Stimulated activated CD4-positive, alpha-beta T cell treated with anti-CD3 and anti-CD28 coated beads, Interleukin-1b, Interleukin-23, amount 100 ng/mL, for 4 hours (primary cell): Measurements from ENCODE around the gene CAV2.

Experiments
- DNase-seq, 2 donors: peaks; one replicate each; pipeline ENCODE4 v3.0.0-alpha.2; 2020; ENCODE audit warnings: low read depth in 2 of 2

Gene CAV2

DNA sequence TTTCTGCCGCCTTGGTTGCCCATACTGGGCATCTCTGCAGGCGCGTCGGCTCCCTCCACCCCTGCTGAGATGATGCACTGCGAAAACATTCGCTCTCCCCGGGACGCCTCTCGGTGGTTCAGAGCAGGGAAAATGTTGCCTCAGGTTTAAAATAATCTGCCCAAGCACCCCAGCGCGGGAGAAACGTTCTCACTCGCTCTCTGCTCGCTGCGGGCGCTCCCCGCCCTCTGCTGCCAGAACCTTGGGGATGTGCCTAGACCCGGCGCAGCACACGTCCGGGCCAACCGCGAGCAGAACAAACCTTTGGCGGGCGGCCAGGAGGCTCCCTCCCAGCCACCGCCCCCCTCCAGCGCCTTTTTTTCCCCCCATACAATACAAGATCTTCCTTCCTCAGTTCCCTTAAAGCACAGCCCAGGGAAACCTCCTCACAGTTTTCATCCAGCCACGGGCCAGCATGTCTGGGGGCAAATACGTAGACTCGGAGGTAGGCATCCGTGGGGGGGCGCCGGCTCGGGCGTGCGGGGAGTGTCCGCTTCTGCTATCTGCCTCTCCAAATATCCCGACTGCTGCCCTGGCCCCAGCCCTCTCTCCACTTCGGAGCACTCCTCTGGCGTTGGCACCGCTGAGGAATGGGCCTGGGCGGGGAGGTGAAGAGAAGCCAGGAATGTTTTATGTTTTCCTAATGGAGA, 25.2 kb downstream of the CAV2 start, which contains the start of gene CAV1:
TSS of gene CAV1 (plus strand) at position 428 of the 689 bp plus-strand sequence. CDS start at position 455, 27 bp downstream.
- DNase-seq = no peak

DNA sequence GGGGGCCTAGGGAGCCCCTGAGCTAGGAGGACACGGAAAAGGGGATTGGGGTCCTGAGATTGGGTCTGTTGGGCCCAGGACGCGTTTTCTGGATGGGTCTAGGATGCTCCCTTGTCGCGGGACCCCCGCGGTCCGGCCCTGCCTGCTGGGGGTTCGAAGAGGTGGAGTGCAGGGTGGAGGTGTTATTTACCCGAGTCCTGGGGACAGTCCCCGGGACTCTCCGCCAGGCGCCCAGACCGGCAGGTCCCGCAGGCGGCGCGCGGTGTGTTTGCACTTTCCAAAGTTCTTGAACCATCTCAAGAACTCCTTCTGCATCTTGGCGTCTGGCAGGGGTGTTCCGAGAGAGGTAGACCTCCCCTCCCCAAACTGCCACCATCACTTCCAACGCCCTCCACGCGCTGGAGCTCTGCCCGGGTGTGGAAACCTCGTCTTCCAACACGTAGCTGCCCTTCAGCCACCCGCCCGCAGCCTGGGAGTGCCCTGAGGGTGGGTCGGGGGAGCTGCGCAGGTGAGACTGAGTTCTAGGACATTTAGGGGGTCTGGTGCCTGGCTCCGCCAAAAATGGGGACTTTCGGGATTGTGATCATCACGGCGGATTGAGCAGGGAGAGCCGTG, 25.9 kb downstream of the CAV2 start:
- DNase-seq = peak in 1 of 2 donors; percentile 36

DNA sequence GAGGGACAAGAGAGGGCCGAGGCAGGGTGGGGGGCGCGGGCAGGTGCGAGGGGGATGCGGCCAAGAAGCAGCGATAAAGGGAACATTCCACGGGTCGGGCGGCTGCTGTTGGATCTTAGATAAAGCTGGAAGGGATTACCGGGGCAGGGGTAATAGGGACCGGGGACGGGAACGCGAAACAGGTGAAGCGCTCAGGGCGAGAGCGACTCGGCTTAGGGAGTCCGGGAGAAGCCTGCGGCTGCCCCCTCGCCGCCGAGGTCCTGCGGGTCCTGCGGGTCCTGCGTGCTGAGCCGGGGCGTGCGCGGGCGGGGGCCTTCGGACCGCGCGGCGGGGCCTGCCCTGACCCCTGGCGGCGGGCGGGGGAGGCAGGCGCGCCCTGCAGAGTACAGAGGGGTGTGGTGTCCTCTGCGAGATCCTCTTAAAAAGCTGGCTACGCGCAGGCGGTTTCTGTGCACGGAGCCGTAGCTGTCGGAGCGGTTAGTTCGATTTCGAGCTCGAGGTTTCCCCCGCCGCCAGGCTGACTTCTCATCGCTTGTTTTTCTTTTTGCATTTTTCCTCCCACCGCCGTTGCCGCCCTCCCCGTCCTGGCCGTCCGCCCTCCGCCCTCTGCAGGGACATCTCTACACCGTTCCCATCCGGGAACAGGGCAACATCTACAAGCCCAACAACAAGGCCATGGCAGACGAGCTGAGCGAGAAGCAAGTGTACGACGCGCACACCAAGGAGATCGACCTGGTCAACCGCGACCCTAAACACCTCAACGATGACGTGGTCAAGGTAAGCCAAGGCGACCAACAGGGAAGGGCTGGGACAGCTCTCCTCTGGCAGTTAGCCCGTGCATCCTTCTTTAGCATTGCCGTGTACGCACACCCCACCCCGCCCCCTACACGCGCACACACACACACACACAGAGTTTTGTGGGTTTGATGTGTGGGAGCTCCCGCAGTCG, 26.6 kb downstream of the CAV2 start:
- peak; percentile 41 to 47 for DNase-seq

DNA sequence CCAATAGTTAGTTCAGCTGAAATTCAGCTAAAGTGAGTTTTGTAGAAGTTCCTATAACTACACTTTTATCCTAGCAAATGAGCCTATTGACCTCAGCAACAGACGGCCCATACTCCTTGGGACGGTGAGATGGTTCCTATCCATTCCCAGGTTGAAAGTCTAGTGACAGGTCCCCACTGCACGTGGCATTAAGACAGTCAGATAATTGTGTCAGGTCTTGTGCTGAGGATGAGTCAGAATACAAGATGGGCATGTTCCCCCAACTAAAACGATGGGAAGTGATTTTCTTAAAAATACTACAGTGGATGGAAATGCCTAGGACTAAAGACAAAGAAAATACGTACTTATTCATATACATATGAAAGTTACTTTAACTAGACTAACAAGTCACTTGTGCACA, 27.4 kb downstream of the CAV2 start:
- DNase-seq = no peak

DNA sequence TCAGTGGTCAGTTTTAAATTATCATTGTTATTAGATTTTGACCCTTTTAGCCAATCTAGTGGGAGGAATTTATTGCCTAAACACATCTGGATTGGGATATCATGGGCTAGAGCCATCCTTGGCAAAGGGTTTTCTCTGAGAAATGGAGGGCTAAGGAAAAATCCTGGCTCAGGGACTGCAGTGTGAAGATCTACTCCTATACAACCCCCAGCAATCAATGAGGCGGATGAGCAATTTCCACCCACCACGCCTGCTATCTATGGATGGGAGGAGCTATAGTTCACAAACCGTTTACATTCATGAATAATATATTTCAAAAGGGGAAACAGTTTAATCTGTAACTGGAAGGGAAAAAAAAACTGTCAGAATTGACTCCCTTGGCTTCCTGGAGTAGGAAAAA, 28.0 kb downstream of the CAV2 start:
- no peak for DNase-seq

DNA sequence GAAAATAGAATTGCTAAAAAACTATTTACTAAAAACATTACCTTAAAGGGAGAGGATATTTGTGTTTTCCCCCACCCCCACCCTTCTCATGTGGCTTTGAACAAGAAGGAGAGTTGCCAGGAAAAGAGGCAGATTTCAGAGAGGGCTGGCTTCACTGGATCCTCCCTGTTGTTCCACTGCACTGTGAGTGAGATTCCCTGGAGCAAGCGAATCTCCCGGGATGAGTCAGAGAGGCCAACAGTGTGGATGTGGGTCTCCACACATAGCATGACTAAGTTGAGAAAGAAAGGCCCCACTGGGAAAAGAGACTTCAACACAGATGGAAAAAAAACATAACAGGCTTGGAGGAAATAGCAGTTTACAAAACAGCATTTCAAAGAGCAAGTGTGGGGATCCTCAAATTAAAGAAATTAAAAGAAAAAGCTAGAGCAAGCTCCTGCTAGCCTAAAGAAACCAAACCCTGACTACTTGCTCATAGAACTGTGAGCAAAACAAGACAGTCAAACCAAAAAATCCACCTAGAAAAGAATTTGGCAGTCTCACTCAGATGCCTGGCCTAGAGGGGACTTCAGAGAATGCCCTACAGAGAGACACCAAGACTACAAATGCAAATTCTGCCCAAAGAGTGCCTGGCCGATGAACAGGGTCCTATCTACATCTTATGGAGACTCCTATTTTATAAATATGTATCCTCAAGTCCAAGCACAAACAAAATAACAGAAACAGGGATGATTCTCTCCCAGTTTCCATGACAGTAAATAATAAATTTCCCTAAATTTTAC, 28.7 kb downstream of the CAV2 start:
- DNase-seq = no peak

DNA sequence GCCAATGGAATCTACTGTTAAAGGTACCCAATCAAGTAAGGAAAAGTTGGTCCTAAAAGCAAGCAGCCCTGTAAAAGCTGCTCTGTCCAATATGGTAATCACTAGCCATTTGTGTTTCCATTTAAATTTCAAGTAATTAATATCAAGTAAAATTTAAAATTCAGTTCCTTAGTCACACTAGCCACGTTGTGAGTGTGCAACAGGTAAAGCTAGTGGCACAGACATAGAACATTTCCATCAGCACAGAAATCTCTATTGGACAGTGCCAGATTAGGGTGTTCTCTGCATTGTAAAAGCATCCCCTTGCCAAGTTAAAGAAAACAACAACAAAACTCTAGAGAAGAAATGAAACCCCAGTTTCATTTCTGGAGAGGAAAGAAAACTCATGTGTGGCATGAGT, 29.7 kb downstream of the CAV2 start:
- DNase-seq = no peak

DNA sequence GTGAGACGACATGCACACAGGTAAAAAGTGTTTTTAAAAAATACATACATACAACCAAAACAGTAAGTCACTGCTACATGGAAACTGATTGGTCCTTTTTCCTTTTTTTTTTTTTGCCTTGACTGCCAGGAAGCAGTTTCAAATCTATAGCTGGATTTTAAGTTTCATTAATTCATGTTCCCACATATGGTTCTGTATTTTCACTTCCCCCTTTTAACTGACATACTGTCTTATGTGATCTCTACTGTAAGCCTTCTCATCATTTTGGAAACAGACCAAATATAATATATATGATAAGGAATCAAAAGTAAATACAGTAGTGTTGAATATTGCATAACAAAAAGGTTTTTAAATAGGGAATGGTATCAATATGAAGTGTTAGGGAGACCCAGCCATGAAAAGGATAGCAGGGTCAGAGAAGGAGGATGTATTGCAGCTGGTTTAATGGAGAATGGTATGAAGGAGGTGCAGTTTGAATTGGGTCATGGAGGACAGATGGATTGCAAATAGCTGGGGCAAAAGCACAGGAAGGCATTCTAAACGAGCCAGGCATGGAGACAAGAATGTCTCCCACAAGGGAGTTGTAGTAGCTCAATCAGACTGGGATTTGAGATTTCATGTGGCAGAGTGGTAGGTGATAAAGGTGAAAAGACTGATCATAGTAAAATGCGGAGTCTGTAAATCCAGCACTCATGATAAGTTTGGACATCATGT, 30.7 kb downstream of the CAV2 start:
- no peak for DNase-seq

DNA sequence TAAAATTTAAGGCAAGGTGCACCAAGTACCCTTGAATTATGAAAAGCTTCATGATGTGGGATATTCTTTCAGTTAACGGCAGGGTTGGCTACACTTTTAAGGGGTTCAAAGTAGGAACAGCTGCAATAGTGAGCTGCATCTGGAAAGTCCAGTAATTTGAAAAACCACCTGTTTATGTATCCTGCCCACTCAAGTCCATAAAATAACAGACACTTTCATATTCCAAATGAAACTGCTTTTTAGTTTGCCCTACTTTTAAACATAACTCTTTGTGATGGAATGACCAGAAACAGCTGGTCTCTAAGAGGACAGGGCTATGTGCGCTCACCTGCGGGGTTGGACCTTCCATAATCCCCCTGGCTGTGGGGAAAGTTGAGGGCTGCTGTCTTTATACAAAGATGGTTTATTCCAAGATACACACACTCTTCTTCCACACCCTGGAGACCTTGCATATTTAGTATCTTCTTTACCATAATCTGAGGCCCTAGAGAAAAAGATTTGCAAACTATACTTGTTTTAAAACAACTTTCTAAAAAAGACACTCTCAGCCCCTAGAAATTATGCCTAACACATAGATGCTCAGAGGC, 32.7 kb downstream of the CAV2 start:
- no peak for DNase-seq

DNA sequence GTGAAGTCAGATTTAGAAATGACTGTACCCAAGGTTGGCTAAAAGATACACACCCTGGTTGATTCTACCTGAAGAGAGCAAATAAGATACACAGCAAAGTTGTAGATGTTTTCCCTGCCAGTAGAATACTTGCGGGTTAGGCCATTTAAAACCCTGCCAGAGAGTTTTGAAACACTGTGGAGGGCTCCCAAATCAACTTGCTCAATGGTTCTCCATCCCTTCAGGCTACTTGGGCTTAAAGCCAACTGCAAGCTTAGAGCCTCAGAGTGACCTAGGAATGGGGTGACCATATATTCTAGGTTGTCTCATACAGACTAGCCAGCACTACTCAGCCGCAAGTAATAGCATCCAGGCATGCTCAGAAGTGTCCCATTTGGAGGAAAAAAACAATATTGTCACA, 35.3 kb downstream of the CAV2 start:
- no peak for DNase-seq

DNA sequence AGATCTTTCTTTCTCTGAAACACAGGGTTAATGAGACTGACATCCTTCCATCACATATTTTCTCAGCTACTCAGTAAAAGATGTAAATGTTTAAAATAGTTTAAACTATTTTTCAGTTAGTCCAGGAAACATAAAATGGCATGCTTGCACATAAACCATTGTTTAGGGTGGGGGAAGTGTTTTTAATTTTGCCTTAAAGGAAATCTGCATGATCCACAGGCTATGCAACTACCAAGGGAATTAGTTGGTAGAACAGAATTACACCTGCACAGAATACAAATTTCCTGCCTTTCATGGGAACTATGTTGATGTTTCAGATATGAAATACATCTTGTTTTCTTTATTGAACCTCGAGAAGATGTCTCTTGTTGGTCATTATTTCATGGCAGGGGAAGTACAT, 35.9 kb downstream of the CAV2 start:
- DNase-seq = no peak

DNA sequence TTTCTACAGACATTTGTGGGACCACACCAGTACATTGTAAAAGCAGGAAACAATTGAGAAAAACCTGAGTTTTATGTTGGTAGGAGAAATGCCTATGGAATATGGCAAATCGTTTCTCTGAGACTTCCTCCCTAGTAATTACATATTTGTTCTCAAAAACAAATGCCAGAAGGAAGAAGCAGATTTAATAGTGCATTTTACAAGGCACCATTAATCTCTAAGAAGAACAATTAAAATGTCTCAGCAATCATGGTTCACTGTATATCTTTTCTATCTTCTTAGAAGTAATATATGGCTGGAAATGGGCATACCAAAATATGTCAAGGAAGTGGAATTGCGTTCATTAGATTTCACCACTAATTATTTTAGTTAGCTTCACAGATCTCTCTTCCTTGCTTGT, 38.6 kb downstream of the CAV2 start:
- DNase-seq = no peak

DNA sequence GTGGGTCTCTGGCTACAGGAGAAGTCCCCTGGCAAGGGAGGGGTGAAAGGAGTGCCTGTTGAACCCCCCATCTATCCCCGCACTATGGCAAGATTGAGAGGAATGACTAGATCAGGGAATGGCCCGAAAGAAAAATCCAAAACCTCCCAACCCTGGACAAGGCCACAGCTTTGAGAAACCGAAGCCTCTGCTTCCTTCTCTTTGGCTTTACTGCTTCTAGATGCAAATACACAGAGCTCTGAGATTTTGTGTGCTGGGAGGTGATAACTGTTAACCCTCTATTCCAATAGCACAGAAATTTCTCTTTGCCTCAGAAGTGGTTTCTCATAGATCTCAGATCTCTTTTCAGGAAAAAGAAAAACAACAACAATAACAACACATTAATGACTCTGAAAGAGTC, 40.3 kb downstream of the CAV2 start:
- no peak for DNase-seq

DNA sequence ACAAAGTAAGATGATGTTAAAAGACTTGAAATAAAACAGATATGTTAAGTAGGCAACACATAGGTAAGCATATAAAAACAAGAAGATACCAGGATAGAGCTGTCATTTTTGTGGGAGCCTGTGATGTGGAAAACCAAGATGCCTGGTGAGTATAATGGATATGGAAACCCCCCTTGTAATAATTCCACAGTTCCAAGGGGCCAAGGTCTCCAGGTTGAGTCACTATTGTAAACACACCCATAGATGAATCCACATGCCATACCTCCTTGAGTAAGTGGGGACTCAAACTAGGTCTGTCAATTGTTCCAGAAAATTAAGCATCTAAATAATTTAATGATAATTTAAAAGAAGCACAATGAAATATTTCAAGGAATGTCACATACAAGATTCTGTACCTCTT, 41.2 kb downstream of the CAV2 start:
- no peak for DNase-seq

DNA sequence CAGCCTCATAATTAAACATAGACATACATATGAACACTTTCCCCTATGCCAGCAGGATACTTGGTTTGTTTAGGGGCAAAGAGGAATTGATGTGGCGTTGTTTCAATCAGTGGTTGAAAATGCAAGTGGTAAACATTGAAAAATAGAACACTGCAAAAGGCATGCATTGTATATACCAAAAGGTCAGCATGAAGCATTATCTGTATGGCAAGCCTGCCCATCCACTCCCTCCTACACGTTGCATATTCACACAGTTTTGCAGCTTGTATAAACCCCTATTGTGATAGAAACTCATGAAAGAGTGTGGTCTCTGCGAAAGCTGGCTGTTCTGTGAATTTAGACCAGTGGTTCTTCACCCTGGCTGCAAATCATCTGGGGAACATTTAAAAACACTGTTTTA, 42.4 kb downstream of the CAV2 start:
- DNase-seq = no peak

DNA sequence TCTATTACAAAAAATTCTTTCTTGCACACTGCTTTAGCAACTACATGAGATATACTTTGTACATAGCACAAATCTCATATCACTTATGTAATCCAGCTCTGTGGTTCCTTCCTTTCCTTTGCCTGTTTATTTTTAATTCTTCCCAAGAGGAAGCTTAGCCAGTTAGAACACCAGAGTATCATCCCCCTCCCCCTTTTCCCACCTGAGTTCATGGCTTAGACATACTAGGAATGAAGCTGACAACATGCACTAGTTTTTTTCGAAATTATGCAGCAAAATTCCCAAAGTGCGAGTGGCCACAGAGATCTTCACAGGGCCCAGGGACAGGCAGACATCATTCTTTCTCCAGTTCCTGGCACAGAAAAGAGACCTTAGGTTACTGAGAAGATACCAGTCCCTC, 43.1 kb downstream of the CAV2 start:
- DNase-seq = no peak

DNA sequence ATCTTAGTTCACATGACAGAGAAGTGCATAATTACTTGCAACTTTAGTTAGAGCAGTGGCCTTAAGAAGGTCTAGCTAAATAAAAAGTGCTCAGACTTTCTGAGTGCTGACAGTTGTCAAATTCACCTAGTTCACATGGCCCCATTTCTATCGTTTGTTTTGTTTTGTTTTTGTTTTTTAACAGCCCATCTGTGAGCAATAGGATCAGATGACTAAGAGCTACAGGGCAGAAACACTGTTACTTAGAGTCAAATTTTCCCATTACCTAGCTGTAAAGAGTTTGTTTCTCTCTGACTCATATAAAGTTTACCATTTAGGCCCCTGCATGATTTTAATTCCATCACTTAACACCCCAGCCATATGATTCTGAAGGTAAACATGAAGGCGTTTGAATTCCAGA, 44.1 kb downstream of the CAV2 start:
- DNase-seq = no peak

DNA sequence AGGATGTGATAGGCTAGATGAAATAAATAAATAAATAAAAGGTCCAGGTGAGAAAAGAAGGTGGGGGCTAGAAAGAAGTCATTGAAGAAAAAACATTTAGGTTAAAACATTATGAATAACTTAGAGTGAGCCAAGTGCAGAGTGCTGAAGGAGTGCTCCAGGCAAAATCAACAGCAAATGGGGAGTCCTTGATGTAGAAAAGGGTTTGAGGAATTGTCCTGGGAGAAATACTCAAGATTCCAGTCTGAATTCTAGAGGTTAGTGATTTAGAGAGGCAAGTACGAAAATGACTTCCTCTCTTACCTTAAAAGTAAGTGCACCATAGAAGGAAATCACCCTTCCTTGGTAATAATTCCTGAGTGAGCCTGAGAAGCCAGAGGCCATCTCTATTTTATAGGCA, 44.9 kb downstream of the CAV2 start:
- DNase-seq = no peak

DNA sequence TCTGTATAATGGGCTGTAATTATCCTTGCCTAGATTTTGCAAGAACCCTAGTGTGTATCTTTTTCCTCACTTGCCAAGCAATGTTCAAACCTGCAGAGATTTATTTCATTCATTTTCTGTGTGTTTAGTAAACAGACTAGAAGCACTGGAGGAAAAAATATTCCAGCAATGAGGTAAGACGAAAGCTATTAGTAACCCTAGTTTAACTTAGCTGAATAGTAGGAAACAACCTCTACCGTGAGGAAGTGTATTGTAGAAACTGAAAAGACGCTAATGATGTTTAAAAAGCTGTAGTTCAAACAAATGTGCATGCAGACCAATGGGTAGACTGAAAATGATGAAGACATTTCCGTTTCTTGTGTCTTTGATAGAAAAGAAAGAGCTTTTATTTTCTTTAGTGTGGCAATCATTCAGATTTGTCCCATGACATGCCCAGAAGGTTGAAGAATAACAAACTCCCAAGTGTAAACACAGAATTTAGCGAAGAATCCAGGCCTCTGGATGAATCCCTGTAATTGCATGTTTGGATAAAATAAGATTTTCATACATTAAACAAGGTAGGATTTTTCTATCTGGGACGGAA, 46.0 kb downstream of the CAV2 start:
- DNase-seq = no peak

DNA sequence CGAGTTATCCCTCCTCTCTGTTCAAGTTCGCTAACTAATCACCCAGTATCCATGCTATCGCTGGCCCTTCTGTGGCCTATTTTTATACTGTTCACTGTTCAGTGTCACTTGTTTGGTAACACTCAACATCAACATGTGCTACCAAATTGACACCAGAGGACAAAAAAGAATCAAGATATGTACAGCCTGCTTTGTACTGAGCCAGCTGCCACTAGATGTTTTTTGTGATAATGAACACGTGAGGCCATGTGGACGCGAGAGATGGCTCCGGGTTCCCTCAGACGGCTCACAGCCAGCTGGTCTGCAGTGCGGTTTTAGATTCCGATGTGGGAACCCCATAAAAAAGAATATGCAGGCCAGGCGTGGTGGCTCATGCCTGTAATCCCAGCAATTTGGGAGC, 46.5 kb downstream of the CAV2 start:
- no peak for DNase-seq
